A673 (cell line): ENCODE measurements around the gene SLC25A47.

Experiments
- EZH2 ChIP-seq: fragments of 200-600 bp; sonication (generic); IDR thresholded peaks from 2 replicates; pipeline ENCODE4 v1.6.1; 2017; ENCODE audit warnings: borderline replicate concordance, low read depth, mild to moderate bottlenecking, mixed read lengths, antibody characterized with exemption, low read length; ENCODE audit not compliant: poor library complexity, severe bottlenecking
- TF ChIP-seq, protein P1 (sequence below): fragments of 300-800, 200-600 bp; sonication (generic); conservative IDR thresholded peaks from 2 replicates; pipeline ENCODE4 v1.5.1; 2017; ENCODE audit warnings: low read depth, mild to moderate bottlenecking, antibody characterized with exemption, low read length, moderate library complexity, mixed read lengths

DNA sequence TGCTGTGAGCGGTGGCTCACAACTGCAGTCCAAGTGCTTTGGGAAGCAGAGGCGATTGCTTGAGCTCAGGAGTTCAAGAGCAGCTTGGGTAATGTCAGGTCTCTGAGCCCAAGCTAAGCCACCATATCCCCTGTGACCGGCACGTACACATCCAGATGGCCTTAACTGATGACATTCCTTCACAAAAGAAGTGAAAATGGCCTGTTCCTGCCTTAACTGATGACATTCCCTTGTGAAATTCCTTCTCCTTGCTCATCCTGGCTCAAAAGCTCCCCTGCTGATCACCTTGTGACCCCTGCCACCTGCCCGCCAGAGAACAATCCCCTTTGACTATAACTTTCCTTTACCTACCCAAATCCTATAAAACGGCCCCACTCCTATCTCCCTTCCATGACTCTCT, 48.6 kb downstream of the SLC25A47 start:
- no peak for TF ChIP-seq EZH2
- TF ChIP-seq, protein P1, sequence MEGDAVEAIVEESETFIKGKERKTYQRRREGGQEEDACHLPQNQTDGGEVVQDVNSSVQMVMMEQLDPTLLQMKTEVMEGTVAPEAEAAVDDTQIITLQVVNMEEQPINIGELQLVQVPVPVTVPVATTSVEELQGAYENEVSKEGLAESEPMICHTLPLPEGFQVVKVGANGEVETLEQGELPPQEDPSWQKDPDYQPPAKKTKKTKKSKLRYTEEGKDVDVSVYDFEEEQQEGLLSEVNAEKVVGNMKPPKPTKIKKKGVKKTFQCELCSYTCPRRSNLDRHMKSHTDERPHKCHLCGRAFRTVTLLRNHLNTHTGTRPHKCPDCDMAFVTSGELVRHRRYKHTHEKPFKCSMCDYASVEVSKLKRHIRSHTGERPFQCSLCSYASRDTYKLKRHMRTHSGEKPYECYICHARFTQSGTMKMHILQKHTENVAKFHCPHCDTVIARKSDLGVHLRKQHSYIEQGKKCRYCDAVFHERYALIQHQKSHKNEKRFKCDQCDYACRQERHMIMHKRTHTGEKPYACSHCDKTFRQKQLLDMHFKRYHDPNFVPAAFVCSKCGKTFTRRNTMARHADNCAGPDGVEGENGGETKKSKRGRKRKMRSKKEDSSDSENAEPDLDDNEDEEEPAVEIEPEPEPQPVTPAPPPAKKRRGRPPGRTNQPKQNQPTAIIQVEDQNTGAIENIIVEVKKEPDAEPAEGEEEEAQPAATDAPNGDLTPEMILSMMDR = no peak
